ENCODE data around the gene NPAS3.

- TF ChIP-seq POLR2AphosphoS5 (IDR thresholded peaks at IDR 0.05; ENCODE audit: low read depth, low read length) (no peak), SIN3A (IDR thresholded peaks at IDR 0.05; ENCODE audit: borderline replicate concordance, insufficient read depth, low read length) (no peak), FOXP2 (optimal IDR thresholded peaks at IDR 0.05; ENCODE audit: borderline replicate concordance, extremely low read depth, extremely low read length, insufficient read depth) (no peak), TAF1 (IDR thresholded peaks at IDR 0.05; ENCODE audit: borderline replicate concordance, insufficient read depth, low read length) (no peak)
- TF ChIP-seq, protein P1, sequence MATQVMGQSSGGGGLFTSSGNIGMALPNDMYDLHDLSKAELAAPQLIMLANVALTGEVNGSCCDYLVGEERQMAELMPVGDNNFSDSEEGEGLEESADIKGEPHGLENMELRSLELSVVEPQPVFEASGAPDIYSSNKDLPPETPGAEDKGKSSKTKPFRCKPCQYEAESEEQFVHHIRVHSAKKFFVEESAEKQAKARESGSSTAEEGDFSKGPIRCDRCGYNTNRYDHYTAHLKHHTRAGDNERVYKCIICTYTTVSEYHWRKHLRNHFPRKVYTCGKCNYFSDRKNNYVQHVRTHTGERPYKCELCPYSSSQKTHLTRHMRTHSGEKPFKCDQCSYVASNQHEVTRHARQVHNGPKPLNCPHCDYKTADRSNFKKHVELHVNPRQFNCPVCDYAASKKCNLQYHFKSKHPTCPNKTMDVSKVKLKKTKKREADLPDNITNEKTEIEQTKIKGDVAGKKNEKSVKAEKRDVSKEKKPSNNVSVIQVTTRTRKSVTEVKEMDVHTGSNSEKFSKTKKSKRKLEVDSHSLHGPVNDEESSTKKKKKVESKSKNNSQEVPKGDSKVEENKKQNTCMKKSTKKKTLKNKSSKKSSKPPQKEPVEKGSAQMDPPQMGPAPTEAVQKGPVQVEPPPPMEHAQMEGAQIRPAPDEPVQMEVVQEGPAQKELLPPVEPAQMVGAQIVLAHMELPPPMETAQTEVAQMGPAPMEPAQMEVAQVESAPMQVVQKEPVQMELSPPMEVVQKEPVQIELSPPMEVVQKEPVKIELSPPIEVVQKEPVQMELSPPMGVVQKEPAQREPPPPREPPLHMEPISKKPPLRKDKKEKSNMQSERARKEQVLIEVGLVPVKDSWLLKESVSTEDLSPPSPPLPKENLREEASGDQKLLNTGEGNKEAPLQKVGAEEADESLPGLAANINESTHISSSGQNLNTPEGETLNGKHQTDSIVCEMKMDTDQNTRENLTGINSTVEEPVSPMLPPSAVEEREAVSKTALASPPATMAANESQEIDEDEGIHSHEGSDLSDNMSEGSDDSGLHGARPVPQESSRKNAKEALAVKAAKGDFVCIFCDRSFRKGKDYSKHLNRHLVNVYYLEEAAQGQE (IDR thresholded peaks at IDR 0.05; ENCODE audit: insufficient read depth in 1 of 2, low read depth in 2 of 2, low read length in 2 of 2), result no peak
Observed at GRCh38 chr14:32980178-32980901, 41.7 kb downstream of the NPAS3 start.

Data from PFSK-1 (cell line).